GM10266 (cell line): ENCODE measurements around the gene EXOC6B.

ENCODE experiments used
- DNase-seq: peaks from one replicate; pipeline ENCODE4 v3.0.0; 2012; ENCODE audit errors: extremely low spot score
- CTCF ChIP-seq: IDR thresholded peaks from 2 replicates; pipeline ENCODE4 v1.5.1; 2012; ENCODE audit warnings: mild to moderate bottlenecking, low read depth; ENCODE audit not compliant: control insufficient read depth, insufficient read depth; ENCODE audit errors: missing control alignments

Gene EXOC6B

DNA sequence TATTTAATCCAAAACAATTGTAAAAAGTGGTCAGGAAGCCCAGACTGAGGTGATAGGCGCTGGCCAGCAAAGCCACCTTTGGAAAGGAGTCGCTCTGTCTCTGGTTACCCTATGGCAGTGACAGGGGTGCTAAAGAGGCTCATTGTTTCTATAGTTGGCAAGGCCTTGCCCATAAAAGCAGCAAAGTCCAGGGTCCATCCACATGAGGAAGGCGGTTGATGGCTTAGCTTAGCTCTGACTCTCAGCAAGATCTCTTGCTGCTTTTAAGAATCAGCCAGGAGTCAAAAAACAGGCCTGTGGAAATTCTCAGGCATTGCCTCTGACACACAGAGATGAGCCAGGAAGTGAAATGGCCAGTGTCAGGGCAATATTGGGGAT is 620.3 kb downstream of the EXOC6B start:
- DNase-seq, result no peak
- no peak for TF ChIP-seq CTCF

DNA sequence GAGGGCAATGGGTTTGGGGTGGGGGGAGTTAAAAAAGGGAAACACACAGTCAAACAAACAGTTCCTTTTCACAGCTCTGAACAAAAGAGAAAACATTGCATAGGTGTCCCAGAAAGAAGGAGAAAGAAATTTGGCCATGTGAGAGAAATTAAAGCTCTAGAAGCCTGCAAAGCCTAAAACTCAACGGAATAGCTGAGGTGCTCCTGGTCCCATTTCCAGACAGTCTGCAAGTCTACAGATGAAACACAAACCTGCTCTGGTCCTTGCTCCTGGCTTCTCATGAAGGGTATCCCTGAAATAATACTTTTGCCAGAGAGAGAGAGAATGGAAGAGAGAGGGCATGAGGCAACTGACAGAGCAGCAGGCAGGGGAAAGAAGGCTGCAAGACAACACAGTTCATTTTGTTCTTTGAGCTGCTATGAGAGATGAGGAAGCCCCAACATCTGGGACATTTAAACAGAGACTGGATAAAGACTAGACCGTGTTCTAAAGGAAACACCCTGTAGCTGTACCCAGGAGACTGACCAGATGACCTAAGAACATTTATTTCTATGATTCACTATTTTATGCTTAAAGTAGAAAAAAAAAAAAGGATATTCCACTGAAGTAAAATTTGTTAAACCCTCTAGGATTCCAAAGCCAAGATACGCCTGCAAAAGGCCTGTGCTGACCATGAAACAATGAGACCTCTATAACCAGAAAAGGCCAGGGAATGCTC is 620.9 kb downstream of the EXOC6B start:
- no peak for TF ChIP-seq CTCF
- no peak for DNase-seq

DNA sequence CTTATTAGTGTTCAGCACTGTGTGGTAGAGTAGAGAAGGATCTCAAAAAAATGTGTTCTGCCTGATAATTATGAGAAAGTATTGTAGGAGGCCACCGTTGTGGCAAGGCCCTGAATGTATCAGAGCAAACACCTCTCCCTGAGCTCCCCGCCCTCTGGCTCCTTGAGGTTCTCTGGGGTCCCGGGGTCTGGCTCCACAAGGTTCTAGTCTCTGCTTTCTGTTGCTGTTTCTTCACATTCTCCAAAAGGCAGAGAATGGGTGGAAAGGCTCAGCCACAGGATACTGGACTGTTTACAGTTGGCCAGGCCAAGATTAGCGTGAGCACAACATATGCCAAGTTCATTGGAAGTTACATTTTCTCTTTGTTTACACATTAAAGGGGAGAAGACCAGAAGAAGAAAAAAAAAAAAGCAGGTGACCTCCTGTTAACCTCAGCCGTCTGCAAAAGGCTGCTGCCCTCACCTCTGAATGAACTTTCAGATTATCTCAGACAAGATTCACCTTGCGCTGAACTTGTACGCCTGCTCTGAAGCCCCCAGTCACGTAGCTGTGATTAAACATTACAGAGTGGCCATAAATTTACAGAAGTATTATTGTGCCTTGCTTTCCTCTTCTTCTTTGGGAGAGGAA is 621.6 kb downstream of the EXOC6B start:
- DNase-seq, result no peak
- TF ChIP-seq CTCF, result no peak

- no peak for DNase-seq
- no peak for TF ChIP-seq CTCF
Observed at GRCh38 chr2:72198532-72199241, 627.1 kb downstream of the EXOC6B start.

DNA sequence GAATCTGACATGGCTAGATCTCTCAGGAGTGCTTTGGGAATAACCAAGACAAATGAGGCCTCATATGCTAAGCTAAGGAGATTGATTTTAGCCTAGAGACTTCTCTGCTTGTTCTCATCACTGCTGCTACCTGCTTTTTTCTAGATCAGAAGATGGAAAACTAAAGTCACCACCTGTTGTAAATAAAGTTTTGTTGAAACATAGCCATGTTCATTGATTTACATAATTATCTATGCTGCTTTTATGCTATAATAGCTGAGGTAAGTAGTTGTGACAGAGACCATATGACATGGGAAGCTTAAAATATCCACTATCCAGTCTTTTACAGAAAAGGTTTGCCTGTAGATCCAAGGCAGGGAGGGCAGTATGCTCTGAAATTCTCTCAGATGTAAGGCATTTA is 632.1 kb downstream of the EXOC6B start:
- DNase-seq, result no peak
- no peak for TF ChIP-seq CTCF

DNA sequence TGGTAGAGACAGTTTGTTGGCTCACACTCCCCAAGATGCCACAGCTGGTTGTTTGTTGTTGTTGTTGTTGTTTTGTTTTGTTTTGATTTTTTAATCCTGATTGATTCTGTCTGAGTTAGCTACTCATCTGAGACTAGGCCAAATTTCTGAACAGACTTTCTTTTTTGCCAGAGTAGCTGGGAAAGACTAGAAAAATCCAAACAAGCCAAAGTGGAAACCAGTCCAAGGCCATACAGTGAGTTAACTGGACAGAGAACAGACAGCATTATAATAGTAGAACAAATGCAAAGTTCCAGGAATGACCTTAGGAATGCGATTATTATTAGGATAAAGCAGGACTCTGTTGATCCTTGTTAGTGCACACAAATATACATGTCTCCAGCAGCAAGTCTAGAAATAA is 634.4 kb downstream of the EXOC6B start:
- no peak for DNase-seq
- TF ChIP-seq CTCF, result no peak

DNA sequence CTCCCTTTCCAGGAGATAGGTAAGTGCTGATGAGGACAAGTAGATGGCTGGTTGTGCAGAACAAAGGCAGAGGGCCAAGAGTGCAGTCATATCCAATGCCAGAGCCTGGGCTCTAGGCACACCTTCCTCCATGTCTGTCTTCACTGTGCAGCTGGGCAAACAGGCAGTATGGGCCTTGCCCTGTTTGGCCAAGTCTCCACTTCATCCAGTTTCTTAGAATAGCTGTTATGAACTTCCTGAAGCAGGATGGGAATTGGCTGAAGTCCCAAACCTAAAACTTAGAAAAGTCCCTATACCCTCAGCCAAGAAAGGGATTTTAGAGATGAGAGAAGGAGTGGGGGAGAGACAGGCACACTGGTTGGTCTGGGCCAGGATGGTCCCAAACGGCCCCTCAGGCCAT is 640.6 kb downstream of the EXOC6B start:
- no peak for TF ChIP-seq CTCF
- DNase-seq, result no peak
